ENCODE data around the gene TBRG4. TPM values are rescaled to one million over a fixed set of nuclear protein-coding genes. Genes with fewer than 3 reads are reported as not detected.

Gene TBRG4
- polyA plus RNA-seq, 1 experiment: 75.5 TPM

- H3K36me3 ChIP-seq (ENCODE audit: control insufficient read depth, insufficient read depth, low read length): no peaks in the 10 kb centered on the region
- no peak for TF ChIP-seq CTCF (IDR thresholded peaks at IDR 0.05; ENCODE audit: insufficient read depth, low read depth, low read length)
- peaks cover 2% of the 10 kb centered on the region; the same call in 1 of the 2 replicates for H3K27me3 ChIP-seq (ENCODE audit: control insufficient read depth, insufficient read depth, low read length)
- ChIA-PET CTCF (interaction anchor here (1.8 to 3.8 kb wide), 3 partner anchors 9 to 150 kb away, joined by 7 to 14 read pairs (median 8); no protein-coding TSS in a partner anchor), POLR2A (no interaction called here)
- H3K4me3 ChIP-seq (ENCODE audit: low read depth, low read length): no peak overlapping the region
- no peak for DNase-seq (ENCODE audit: low read depth)
Measured at GRCh38 chr7:45123913-45124710, 12.6 kb upstream of the TBRG4 start.

GRCh38 chr7:45122975-45123860 lies 11.7 kb upstream of the TBRG4 start:
- no peak for TF ChIP-seq CTCF (IDR thresholded peaks at IDR 0.05; ENCODE audit: insufficient read depth, low read depth, low read length)
- H3K36me3 ChIP-seq (ENCODE audit: control insufficient read depth, insufficient read depth, low read length): no peaks in the 10 kb centered on the region
- DNase-seq (ENCODE audit: low read depth): no peak
- ChIA-PET CTCF (interaction anchor here (2.5 to 3.8 kb wide), 2 partner anchors 13 to 149 kb away, joined by 8 to 14 read pairs; no protein-coding TSS in a partner anchor), POLR2A (no interaction called here)
- no peak overlapping the region for H3K4me3 ChIP-seq (ENCODE audit: low read depth, low read length)
- H3K27me3 ChIP-seq (ENCODE audit: control insufficient read depth, insufficient read depth, low read length): peaks cover 2% of the 10 kb centered on the region; the same call in 1 of the 2 replicates

GRCh38 chr7:45119550-45119949 lies 8.1 kb upstream of the TBRG4 start:
- Histone ChIP-seq H3K27me3 (ENCODE audit: control insufficient read depth, insufficient read depth, low read length) (peaks cover 4% of the 10 kb centered on the region), H3K4me3 (ENCODE audit: low read depth, low read length) (no peak overlapping the region), H3K36me3 (ENCODE audit: control insufficient read depth, insufficient read depth, low read length) (no peaks in the 10 kb centered on the region)
- DNase-seq (ENCODE audit: low read depth): no peak
- ChIA-PET POLR2A (no interaction called here), CTCF (interaction anchor here (1.0 kb wide), 1 partner anchor 269 kb away, joined by 3 read pairs; no protein-coding TSS in a partner anchor)
- TF ChIP-seq CTCF (IDR thresholded peaks at IDR 0.05; ENCODE audit: insufficient read depth, low read depth, low read length): no peak

GRCh38 chr7:45118889-45119331 lies 7.4 kb upstream of the TBRG4 start:
- H3K27me3 ChIP-seq (ENCODE audit: control insufficient read depth, insufficient read depth, low read length): peaks cover 5% of the 10 kb centered on the region
- no peak for TF ChIP-seq CTCF (IDR thresholded peaks at IDR 0.05; ENCODE audit: insufficient read depth, low read depth, low read length)
- no peak overlapping the region for H3K4me3 ChIP-seq (ENCODE audit: low read depth, low read length)
- DNase-seq (ENCODE audit: low read depth): no peak
- ChIA-PET POLR2A (no interaction called here), CTCF (interaction anchor here (1.0 to 1.8 kb wide), 2 partner anchors 17 to 268 kb away, joined by 3 to 5 read pairs; no protein-coding TSS in a partner anchor)
- H3K36me3 ChIP-seq (ENCODE audit: control insufficient read depth, insufficient read depth, low read length): no peaks in the 10 kb centered on the region

- CTCF ChIA-PET: interaction anchor here (1.8 kb wide), 1 partner anchor 18 kb away, joined by 5 read pairs; no protein-coding TSS in a partner anchor
- no peak for DNase-seq (ENCODE audit: low read depth)
- POLR2A ChIA-PET: no interaction called here
- Histone ChIP-seq H3K36me3 (ENCODE audit: control insufficient read depth, insufficient read depth, low read length) (no peaks in the 10 kb centered on the region), H3K4me3 (ENCODE audit: low read depth, low read length) (no peak overlapping the region), H3K27me3 (ENCODE audit: control insufficient read depth, insufficient read depth, low read length) (peaks cover 7% of the 10 kb centered on the region)
- no peak for TF ChIP-seq CTCF (IDR thresholded peaks at IDR 0.05; ENCODE audit: insufficient read depth, low read depth, low read length)
Measured at GRCh38 chr7:45118292-45118691, 6.8 kb upstream of the TBRG4 start.
